IPS-NIHi11 (cell line): ENCODE results near the gene ZNF92.
"Not testable (repeated sequence)": the region's sequence is repeated elsewhere in the genome, so short reads cannot be mapped to it uniquely, and the experiment has no call there.

ENCODE experiments used
- DNase-seq: peaks from one replicate; pipeline ENCODE4 v3.0.0; 2012; ENCODE audit warnings: mixed read lengths, low spot score

Gene ZNF92

DNA sequence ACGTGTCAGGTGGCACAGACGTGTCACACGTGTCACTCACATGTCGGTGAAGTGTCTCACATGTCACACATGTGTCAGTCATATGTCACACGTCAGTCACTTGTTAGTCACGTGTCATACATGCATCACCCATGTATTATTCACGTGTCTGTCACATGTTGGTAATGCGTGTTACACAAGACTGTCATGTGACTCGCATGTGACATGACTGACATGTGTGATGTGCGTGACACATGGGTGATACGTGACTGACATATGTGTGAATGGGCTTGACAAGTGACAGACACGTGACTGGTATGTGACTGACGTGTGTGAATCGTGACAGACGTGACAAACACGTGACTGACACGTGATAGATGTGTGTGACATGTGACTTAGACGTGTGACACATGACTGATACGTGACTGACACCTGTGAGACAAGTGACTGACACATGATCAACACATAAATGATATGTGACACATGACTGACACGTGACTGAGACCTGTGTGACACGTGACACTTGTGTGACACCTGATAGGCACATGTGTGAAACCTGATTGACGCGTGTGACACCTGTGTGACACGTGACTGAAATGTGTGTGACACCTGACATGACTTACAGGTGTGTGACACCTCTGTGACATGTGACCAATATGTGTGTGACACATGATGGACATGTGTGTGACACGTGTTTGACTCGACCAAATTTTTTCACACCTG is 56.1 kb downstream of the ZNF92 start:
- DNase-seq: no peak

DNA sequence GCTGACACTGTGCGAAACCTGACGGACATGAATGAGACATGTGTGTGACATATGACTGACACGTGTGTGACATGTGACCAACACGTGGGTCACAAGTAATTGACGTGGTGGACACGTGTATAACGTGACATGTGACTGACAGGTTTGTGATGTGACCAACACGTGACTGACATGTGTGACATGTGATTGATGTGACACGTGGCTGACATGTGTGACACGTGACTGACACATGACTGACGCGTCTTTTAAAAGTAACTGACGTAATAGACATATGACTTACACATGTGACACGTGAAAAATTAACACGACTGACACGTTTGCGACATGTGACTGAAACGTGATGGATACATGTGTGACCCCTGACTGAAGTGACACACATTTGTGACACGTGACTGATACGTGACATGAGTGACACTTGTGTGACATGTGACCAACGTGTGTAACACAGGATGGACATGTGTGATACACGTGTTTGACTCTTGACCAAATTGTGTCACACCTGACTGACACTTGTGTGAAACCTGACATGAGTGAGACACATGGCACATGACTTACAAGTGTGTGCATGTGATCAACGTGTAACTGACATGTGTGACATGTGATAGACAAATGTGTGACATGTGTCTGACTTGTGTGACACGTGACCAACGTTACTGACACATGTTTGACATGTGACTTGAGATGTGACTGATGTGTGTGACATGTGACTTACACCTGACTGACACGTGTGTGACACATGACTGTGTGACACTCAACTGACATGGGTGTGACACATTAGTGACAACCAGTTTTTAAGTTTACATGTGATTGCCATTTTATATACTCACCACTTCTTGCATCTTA is 56.9 kb downstream of the ZNF92 start:
- no peak for DNase-seq

DNA sequence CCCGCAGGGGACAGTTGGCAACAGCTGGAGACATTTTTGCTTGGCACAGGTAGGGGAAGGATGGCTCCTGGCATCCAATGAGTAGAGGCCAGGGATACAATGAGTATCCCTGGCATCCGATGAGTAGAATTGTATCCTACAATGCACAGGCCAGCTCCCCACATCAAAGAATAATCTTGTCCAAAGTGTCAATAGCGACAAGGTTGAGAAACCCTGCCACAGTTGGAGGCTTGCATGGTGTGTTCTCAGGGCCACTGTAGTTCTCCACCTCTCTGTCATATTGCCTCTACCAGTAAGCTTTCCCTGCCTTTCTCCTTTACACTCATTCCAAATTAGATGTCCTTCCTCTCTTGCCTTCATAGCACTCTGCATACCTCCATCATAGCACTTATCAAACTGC is 60.7 kb downstream of the ZNF92 start:
- DNase-seq: no peak

DNA sequence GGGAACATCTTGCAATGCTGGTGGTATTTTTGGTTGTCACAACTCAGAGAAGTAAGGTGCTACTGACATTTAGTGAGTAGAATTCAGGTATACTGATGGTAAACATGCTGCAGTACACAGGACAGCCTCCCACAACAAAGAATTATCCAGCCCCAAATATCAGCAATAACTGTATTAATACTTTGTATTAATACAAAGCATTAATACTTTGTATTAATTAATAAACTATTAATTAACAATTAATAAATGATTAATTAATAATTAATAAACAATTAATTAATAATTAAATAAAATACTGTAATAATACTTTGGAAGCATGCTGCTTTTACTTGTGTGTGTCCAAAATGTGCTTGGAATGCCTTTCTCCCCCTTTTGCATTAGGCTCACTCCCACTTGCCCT is 62.5 kb downstream of the ZNF92 start:
- DNase-seq: no peak

DNA sequence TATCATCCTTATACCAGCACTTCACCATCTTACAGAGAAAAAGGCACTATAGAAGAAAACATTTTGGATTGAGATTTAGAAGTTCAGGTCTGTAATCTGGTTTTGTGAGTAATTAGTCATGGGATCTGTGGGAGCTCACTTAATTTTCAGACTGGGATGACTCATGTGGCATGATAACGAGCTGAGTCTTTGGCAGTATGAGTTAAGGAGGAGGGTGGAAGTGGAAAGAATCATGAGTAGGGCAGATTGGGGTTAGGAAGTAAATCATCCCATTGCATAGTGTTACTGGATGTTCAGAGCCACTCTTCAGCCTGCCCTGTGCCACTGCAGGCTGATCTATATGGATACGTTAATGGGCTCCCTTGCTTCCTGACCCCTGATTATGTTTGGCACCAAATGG is 64.9 kb downstream of the ZNF92 start:
- no peak for DNase-seq

DNA sequence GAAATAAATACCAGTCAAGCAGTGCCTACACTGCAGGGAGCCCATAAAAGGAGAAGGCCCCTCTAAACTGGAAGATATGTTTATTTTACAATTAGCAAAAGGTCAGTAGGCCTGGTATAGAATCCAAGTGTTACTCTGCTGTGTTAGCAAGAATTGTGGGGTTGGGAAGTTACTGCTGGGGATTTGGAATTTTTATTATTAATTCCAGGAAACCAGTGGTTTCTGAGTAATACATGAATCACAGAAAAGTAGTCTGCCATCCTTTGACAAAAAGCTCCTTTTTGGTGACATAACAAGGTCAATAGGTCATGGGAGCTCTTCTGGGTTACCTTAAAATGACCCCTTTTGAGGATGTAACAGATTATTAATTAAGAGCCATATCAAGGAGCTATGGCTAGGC is 67.4 kb downstream of the ZNF92 start:
- no peak for DNase-seq

DNA sequence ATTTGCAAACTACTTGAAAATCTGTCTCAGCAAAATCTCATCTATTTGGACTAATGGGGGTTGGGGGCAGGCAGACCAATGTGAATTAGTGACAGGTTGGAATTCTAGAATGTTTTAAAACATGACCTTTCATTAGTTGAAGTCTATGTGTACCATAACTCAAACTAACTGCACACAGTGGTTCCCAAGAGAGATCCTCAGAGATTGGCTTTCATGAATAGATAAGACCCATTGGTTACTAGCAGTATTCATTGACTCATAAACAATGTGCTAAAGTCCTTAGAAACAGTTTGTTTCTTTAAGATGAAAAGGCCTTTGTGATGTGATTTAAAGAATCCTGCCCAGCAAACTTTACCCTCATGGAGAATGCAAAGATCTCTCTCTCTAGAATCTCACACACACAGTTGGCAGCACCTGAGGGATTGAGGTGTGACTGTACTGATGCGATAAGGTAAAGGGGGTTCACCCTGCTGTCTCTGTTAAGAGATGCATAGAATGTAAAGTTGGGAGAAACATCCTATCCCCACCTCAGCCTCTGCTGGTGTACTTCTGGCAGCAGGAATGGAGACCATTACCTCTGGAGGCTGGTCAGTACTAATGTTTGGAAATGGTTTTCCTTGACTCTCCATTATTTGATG is 70.7 kb downstream of the ZNF92 start:
- DNase-seq: no peak

DNA sequence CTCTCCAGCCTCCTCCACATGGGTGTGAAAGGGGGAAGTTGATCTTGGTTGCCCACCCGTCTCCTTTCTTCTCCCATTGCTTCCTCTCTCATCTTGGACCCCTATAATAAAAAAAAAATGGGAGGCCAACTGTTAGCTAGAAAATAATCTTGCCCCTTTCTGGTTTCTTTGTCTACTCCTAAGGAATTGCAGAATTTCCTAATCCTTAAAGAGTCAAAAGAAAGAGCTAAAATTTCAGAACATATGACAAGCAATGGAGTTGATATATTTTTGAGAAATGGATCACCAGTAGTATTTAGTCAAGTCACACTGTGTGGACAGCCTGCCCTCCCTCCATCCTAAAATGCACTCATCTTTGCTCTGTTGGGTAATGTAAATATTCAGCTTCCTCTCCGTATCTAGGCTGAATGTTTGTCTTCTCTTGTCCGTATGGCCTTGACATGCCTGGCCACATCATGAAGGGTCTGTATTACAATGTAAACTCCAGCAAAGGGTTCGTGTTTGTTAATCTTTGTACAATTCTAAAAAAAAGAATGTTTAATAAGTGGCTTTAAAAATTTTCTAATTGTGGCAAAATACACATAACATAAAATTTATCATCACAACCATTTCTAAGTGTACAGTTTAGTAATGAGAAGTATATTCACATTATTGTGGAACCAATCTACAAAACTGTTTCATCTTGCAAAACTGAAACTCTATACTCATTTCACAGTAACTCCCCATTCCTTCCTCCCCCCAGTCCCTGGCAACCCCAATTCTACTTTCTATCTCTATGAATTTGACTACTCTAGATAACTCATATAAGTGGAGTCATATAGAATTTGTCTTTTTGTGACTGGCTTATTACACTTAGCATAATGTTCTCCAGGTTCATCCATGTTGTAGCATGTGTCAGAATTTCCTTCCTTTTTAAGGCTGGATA is 71.5 kb downstream of the ZNF92 start:
- no peak for DNase-seq

DNA sequence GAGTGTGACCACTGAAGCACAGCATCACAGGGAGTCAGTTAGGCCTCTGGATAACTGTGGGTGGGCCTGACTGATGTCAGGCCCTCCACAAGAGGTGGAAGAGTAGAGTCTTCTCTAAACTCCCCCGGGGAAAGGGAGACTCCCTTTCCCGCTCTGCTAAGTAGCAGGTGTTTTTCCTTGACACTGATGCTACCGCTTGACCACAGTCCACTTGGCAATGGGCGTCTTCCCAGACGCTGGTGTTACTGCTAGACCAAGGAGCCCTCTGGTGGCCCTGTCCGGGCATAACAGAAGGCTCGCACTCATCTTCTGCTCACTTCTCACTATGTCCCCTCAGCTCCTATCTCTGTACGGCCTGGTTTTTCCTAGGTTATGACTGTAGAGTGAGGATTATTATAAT is 73.4 kb downstream of the ZNF92 start:
- not testable (repeated sequence) for DNase-seq

DNA sequence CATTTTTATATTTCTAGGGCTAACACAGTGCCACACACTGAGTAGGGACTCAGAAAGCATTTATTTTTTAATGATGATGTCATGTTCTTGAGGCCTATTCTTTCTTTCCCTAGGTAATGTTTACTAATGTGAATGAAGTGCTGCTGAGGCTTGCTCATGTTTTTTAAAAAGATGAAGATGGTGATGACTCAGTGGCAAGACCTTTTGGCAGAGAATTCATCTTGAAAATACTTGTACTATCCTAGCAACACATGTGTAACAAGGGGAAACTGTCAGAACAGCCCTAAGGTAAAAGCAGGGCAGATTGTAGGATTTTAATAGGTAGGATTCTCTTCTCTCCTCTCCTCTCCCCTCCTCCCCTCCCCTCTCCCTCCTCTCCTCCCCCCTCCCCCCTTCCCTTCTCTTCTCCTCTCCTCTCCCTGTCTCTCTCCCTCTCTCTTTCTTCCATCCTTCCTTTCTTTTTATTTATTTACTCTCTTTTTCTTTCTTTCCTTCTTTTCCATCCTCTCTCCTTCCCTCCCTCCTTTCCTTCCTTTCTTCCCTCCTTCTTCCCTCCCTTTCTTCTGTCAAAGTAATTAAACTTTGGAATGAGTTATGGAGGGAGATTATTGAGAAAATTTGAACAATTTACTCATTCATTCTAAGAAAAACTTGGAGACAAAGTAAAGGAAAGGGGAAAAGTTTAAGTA is 75.3 kb downstream of the ZNF92 start:
- DNase-seq: no peak

DNA sequence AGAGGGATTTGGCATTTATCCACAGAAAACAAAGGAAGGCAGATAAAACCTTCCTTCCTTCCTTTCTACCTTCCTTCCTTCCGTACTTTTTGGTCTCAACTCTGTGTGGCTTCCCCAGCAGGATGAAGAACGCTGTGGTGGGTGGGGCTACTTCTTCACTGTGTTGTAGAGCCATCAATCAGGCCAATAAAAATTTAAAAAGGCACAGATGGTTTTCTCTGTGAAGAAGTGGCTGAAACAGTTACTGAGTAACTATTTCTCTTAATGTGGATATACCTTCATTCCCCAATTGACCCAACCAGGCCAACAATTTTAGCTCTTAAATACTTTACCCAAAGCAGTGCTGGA is 75.8 kb downstream of the ZNF92 start:
- no peak for DNase-seq
